NCI-H524 (cell line): ENCODE data around the gene VSIG8.

ENCODE experiments used
- DNase-seq, 2 experiments: peaks; one replicate each; lab custom pipeline; 2025; lab: John Stamatoyannopoulos, UW

Gene VSIG8

GRCh38 chr1:159883134-159883533, 20.7 kb upstream of the VSIG8 start:
- DNase-seq = no peak

- DNase-seq = no peak
Measured at GRCh38 chr1:159882527-159882862, 20.0 kb upstream of the VSIG8 start.

GRCh38 chr1:159881622-159882526, 19.4 kb upstream of the VSIG8 start:
- peak; percentile 49 to 94 for DNase-seq

- no peak for DNase-seq
Measured at GRCh38 chr1:159880430-159880829, 18.0 kb upstream of the VSIG8 start.

DNA sequence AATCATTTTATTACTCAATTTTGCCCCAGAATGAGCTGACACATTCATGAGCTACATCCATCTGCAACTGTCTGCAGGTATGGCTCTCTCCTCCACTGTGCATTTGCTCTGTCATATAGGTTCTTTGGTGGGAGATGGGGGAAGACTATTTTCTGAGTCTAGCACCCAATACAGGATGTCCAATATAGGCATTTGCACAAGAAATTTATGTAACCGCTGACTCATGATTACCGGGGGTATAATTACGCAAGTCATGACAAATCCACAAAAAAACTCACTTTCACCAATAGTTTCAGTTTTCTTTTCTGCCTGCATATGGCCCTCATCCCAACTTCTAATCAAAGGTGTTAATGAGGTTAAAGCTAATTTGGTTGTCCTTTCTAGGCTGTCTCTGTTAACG, 17.5 kb upstream of the VSIG8 start:
- DNase-seq = no peak

GRCh38 chr1:159879136-159879535, 16.7 kb upstream of the VSIG8 start:
- no peak for DNase-seq

GRCh38 chr1:159877695-159878444, 15.4 kb upstream of the VSIG8 start:
- peak; percentile 20 to 66 for DNase-seq

DNA sequence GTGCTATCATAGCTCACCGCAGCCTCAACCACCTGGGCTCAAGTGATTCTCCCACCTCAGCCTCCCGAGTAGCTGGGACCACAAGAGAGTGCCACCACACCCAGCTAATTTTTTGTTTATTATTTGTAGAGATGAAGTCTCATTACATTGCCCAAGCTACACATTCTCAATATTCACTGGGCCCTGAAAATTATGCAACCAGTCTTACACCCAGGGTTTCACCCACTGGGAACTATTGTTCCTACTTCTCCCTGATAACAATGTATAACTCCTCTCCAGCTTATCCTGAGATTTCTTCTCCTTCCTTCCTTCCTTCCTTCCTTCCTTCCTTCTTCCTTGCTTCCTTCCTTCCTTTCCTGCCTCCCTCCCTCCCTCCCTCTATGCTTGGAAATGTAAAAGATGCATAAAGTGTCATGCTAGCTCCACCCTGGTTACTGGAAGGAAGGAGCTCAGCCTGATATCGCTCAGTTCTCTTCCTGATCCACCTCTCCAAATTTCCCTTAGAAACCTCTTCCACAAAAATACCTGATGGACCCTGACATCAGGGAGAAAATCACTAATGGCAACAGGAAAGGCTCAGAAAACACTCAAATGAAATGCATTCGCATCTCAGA, 11.2 kb upstream of the VSIG8 start:
- no peak for DNase-seq

- DNase-seq = no peak
Measured at GRCh38 chr1:159872891-159873290, 10.4 kb upstream of the VSIG8 start.

GRCh38 chr1:159870704-159871103, 8.2 kb upstream of the VSIG8 start:
- no peak for DNase-seq

GRCh38 chr1:159869607-159870006, 7.2 kb upstream of the VSIG8 start:
- DNase-seq = no peak

- no peak for DNase-seq
Measured at GRCh38 chr1:159869173-159869572, 6.7 kb upstream of the VSIG8 start.

DNA sequence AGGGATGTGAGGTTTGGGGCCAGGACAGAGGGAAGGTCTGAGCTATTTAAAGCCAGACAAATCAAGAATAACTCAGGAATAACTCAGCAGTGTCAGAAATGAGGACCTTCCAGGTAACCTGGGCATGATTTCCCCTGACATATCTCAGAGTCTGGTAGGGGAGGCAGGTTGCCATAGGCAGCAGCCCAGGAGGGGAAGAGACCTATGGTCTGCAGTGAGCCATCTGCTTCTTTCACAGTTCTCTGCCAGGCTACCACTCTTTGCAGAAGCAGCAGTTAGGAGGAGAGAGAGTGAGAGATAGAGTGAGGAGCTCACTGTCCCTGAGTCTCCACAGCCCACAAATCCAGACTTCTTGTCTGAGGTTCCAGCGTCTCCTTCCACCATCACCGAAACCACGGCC, 6.3 kb upstream of the VSIG8 start:
- peak in 1 of 2 experiments; percentile 24 for DNase-seq

GRCh38 chr1:159867664-159868026, 5.2 kb upstream of the VSIG8 start:
- DNase-seq = peak in 1 of 2 experiments; percentile 35

- DNase-seq = no peak
Measured at GRCh38 chr1:159866905-159867663, 4.6 kb upstream of the VSIG8 start.

GRCh38 chr1:159866066-159866465, 3.6 kb upstream of the VSIG8 start:
- DNase-seq = no peak

- DNase-seq = no peak
Measured at GRCh38 chr1:159864262-159864661, 1.8 kb upstream of the VSIG8 start.

GRCh38 chr1:159862031-159862430, 426 bp downstream of the VSIG8 start:
- no peak for DNase-seq

GRCh38 chr1:159861218-159861617, 1.2 kb downstream of the VSIG8 start:
- DNase-seq = no peak

- peak in 1 of 2 experiments; percentile 44 for DNase-seq
Measured at GRCh38 chr1:159860456-159860855, 2.0 kb downstream of the VSIG8 start.

DNA sequence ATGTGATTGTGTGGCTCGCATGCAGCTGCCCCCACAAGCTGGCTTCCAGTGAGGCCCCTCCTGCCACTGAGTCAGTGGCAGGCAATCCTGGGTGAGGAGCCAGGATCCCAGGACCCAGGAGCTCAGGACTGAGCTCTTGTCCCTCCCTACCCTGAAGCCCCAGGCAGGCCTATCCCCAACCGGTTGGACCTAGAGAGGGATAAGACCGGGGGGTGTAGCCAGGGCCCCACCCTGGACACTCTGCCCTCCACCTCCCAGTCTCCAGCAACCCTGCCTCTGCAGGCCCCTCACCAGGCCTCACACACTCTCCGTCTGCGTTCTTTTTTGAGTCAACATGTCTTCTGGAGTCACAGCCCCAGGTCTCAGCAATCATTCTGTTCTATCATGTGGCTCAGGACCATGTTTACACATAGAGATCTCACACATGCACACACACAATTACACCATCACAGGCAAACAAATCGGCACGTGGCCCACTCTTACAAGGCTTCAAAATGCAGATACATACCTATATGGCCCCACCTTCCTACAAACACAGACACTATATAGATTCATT, 2.6 kb downstream of the VSIG8 start:
- DNase-seq = no peak

GRCh38 chr1:159857889-159858288, 4.6 kb downstream of the VSIG8 start:
- peak in 1 of 2 experiments; percentile 3 for DNase-seq
